ENCODE results near the gene SNX5.

The SNX5 gene

GRCh38 chr20:17936286-17936760 lies 32.3 kb downstream of the SNX5 start:
- peak; percentile 42 for DNase-seq (ENCODE audit: low read depth)
- H3K4me3 ChIP-seq (ENCODE audit: low read depth, low read length) = no peak overlapping the region
- no peak for TF ChIP-seq MAX (IDR thresholded peaks at IDR 0.05; ENCODE audit: low read depth, low read length)
- TF ChIP-seq POLR2A (IDR thresholded peaks at IDR 0.05; ENCODE audit: extremely low read depth, insufficient read length) = no peak
- TF ChIP-seq MYC (IDR thresholded peaks at IDR 0.05; ENCODE audit: low read depth, low read length) = no peak

GRCh38 chr20:17935761-17936160 lies 32.8 kb downstream of the SNX5 start:
- no peak overlapping the region for H3K4me3 ChIP-seq (ENCODE audit: low read depth, low read length)
- no peak for DNase-seq (ENCODE audit: low read depth)
- TF ChIP-seq MAX (IDR thresholded peaks at IDR 0.05; ENCODE audit: low read depth, low read length) (no peak), MYC (IDR thresholded peaks at IDR 0.05; ENCODE audit: low read depth, low read length) (no peak), POLR2A (IDR thresholded peaks at IDR 0.05; ENCODE audit: extremely low read depth, insufficient read length) (no peak), CTCF (IDR thresholded peaks at IDR 0.05; ENCODE audit: low read depth, low read length) (no peak)

GRCh38 chr20:17935186-17935585 lies 33.4 kb downstream of the SNX5 start:
- H3K4me3 ChIP-seq (ENCODE audit: low read depth, low read length) = no peak overlapping the region
- DNase-seq (ENCODE audit: low read depth) = peak; percentile 76
- no peak for TF ChIP-seq MYC (IDR thresholded peaks at IDR 0.05; ENCODE audit: low read depth, low read length)

- H3K4me3 ChIP-seq (ENCODE audit: low read depth, low read length) = no peak overlapping the region
- no peak for DNase-seq (ENCODE audit: low read depth)
- TF ChIP-seq CTCF (IDR thresholded peaks at IDR 0.05; ENCODE audit: low read depth, low read length) (no peak), POLR2A (IDR thresholded peaks at IDR 0.05; ENCODE audit: extremely low read depth, insufficient read length) (no peak), MAX (IDR thresholded peaks at IDR 0.05; ENCODE audit: low read depth, low read length) (no peak), MYC (IDR thresholded peaks at IDR 0.05; ENCODE audit: low read depth, low read length) (no peak)
Measured at GRCh38 chr20:17934141-17934862, 34.3 kb downstream of the SNX5 start.

- no peak overlapping the region for H3K4me3 ChIP-seq (ENCODE audit: low read depth, low read length)
- no peak for TF ChIP-seq CTCF (IDR thresholded peaks at IDR 0.05; ENCODE audit: low read depth, low read length)
- no peak for TF ChIP-seq MAX (IDR thresholded peaks at IDR 0.05; ENCODE audit: low read depth, low read length)
- TF ChIP-seq MYC (IDR thresholded peaks at IDR 0.05; ENCODE audit: low read depth, low read length) = no peak
- TF ChIP-seq POLR2A (IDR thresholded peaks at IDR 0.05; ENCODE audit: extremely low read depth, insufficient read length) = no peak
- DNase-seq (ENCODE audit: low read depth) = no peak
Measured at GRCh38 chr20:17933711-17934110, 34.9 kb downstream of the SNX5 start.

GRCh38 chr20:17933121-17933520 lies 35.5 kb downstream of the SNX5 start:
- TF ChIP-seq MAX (IDR thresholded peaks at IDR 0.05; ENCODE audit: low read depth, low read length) = no peak
- TF ChIP-seq MYC (IDR thresholded peaks at IDR 0.05; ENCODE audit: low read depth, low read length) = no peak
- no peak for TF ChIP-seq CTCF (IDR thresholded peaks at IDR 0.05; ENCODE audit: low read depth, low read length)
- TF ChIP-seq POLR2A (IDR thresholded peaks at IDR 0.05; ENCODE audit: extremely low read depth, insufficient read length) = no peak
- DNase-seq (ENCODE audit: low read depth) = no peak
- H3K4me3 ChIP-seq (ENCODE audit: low read depth, low read length) = no peak overlapping the region
